ENCODE results near the gene IL37. TPM values are rescaled to one million over a fixed set of nuclear protein-coding genes. Genes with fewer than 3 reads are reported as not detected.
A peak's percentile ranks its signal among the peaks of the same experiment; 100 is the strongest.

Gene IL37
- total and polyA plus RNA-seq, 2 of the 13 experiments (the other 11 are each of a cell fraction or from before 2014, with no cell fraction given): not detected

- TF ChIP-seq PRPF4 (IDR thresholded peaks at IDR 0.05; ENCODE audit: low read depth, low read length, poor library complexity, severe bottlenecking) (no peak), RBM22 (optimal IDR thresholded peaks at IDR 0.05; ENCODE audit: low read length) (no peak), ZNF646 (CRISPR knock-in tag; IDR thresholded peaks at IDR 0.05) (no peak), TFE3 (CRISPR knock-in tag; IDR thresholded peaks at IDR 0.05) (peak; percentile 38; the same call in 1 of the 2 replicates), ARID5B (CRISPR knock-in tag; IDR thresholded peaks at IDR 0.05) (peak; percentile 53)
These were observed 36.4 kb downstream of the IL37 start (continued) for GRCh38 chr2:112947374-112947773.

Data from HepG2 (cell line).